AML-193 (cell line): Measurements from ENCODE around the gene ATP10D.
A peak's percentile ranks its signal among the peaks of the same experiment; 100 is the strongest.
"Not testable (repeated sequence)": the region's sequence is repeated elsewhere in the genome, so short reads cannot be mapped to it uniquely, and the experiment has no call there.

Source experiments
- DNase-seq, 2 experiments: peaks; one replicate each; lab custom pipeline; 2025; lab: John Stamatoyannopoulos, UW

ATP10D gene

GRCh38 chr4:47485047-47485692 lies at the start of gene ATP10D:
Gene ATP10D, plus strand, starts transcription at chr4:47485275. Its CDS starts 27,266 bp downstream, at chr4:47512541.
- peak; percentile 84 to 86 for DNase-seq

GRCh38 chr4:47442980-47443379 lies 42.1 kb upstream of the ATP10D start:
- DNase-seq: peak; percentile 72 to 82

- DNase-seq: peak; percentile 64 to 71
These were observed 41.0 kb upstream of the ATP10D start for GRCh38 chr4:47444031-47444430.

DNA sequence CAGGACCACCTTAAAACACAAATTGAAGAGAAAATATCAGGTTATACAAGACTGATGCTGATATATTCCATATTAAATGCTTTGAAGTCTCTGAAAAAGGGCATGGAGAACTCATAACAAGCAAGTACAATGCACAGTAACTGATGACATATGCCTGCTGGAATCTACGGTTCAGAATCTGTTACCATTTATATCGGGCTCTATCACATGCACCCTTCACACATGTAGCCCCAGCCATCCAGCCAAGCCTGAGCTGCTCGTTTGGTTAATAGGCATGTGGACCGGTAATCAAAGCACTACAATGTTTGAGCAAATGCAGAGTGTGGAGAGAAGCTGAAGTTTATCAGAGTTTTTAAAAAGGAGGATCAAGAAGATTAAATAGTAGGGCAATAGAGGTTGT lies 33.4 kb upstream of the ATP10D start:
- no peak for DNase-seq

DNA sequence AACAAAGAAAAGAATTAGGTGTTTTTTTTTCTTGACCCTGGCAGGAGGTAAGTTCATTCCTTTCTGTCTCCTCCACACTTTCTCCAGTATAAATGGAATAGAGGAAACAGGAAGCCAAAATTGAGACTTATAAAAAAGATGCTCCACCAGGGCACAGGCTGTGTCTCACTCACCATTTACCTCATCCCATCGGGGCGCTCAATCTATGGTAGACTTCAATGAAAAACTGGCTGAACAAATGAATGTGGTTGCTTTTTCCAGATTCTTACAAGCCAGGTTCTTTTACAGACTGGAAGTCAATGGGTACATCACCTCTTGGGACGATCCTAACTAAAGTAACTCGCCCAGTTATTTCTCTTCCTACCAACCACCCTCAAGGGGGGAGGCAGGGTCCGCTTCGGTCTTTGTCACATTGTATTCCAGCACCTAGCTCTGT lies 22.3 kb upstream of the ATP10D start:
- DNase-seq: peak in 1 of 2 experiments; percentile 15

DNA sequence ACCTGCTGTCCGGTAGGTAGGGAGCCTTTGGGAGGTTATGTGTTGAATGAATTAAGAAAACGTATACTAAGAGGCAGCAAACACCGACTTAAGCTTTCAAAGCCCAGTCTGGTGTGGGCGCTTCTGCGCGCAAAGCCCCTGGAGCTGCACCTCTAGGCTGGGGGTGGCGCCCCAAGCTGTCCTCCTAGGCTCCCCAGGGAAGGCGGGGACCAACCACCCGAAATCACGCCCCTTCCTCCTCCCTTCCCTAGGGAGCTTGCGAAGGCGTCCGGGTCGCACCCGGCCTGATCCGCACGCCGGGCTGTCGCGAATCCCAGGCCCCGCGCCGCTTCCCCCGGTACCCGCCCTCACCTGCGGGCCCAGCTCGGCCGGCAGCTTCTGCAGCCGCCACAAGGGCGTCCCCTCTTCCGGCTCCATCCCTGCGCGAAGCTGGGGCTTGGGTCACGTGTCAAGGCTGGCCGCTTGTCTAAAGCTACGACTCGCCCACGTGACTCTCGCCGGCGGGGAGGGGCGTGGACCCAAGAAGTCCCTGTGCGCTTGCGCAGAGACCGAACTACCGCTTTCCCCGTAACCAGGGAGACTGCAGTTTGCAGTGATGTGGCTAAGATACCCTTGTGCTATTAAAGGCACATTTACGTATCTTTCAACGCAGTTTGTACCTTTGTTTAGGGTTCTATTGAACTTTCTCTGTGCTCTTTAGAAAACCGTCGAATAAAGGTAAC lies 21.7 kb upstream of the ATP10D start, which contains the start of gene COMMD8:
TSS of gene COMMD8 (minus strand) at position 468 of the 722 bp plus-strand sequence. CDS start at position 417, 51 bp downstream.
- DNase-seq: peak; percentile 90 to 91

GRCh38 chr4:47465004-47465403 lies 20.1 kb upstream of the ATP10D start:
- peak; percentile 58 to 68 for DNase-seq

GRCh38 chr4:47466056-47466785 lies 18.9 kb upstream of the ATP10D start:
- DNase-seq: no peak

DNA sequence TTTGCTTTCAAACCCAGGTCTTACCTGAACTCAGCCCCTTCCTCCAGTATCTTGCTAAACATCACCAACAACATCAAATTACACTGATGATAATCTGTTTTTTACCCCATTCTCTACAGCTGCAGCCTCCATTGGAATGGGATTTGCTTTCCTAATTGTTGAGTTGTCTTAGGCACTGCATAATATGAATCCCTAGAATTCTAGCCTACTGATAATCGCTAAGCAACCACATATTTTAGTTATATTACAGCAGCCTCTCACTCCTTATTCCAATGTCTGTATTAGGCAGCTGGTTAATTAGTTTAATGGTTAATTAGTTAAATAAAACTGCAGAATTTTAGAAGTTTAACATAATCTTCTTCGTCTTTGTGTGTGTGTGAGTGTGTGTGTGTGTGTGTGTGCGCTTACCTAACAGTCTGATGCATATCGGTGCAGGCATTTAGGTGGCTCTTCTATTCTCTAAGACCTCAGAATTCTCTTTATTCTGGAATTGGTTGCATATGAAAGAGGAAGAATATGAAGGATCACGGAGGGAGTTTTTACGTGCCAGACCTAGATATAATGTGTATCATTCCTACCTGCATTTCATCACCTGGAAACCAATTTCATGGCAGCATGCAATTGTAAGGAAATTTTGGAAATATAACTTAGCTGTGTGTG lies 16.2 kb upstream of the ATP10D start:
- no peak for DNase-seq

DNA sequence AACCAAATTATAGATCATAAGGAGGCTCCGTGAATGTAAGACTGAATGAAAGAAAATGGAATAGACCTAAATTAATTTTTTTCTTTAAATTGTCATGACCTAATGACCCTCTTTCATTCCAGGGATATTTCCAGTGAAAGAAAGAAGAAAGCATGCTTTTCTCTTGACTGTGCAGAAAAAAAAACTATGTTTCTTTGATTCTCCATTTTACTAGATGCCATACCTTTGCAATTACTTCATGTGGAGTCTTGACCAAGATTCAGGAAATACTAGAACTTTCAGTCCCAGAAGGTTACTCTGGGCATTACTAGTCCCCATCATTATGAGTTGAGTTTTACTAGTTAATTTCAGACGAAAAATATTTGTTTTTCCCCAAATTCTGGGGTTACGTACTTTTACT lies 15.1 kb upstream of the ATP10D start:
- DNase-seq: no peak

DNA sequence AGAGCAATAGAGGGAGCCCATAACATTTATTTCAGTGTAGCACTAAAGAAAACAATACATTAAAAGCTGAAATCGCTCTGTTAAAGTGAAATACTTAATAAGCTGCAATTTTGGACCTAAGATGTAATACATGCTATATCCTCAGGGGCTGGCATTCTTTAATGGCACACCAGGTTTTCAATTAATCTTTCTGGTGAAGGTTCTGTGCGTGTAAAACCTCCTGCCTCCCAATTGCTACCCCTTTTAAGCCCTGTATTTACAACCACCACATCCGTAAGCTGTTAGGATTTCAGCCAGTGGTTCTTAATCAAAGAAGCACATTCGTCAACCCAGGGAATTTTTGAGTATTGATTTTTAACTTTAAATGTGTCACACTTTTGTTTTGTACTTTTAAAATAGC lies 14.0 kb upstream of the ATP10D start:
- no peak for DNase-seq

DNA sequence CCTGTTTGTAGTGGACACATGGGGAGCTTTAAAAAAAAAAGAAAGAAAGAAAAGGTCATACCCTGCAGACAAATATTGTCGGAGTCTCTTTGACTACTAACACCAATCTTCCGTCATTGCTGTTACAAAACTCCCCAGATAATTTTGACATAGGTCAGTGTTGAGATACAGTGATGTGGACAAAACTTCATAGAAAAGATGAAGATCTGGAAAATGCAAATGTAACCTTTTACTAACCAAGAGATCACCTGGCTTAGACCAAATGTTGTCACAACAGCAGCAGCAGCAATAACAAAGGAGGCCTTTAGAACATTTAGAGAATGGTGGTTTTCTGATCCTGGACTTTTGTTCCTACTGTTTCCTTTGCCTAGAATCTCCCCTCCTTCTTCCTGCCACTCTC lies 13.5 kb upstream of the ATP10D start:
- no peak for DNase-seq

DNA sequence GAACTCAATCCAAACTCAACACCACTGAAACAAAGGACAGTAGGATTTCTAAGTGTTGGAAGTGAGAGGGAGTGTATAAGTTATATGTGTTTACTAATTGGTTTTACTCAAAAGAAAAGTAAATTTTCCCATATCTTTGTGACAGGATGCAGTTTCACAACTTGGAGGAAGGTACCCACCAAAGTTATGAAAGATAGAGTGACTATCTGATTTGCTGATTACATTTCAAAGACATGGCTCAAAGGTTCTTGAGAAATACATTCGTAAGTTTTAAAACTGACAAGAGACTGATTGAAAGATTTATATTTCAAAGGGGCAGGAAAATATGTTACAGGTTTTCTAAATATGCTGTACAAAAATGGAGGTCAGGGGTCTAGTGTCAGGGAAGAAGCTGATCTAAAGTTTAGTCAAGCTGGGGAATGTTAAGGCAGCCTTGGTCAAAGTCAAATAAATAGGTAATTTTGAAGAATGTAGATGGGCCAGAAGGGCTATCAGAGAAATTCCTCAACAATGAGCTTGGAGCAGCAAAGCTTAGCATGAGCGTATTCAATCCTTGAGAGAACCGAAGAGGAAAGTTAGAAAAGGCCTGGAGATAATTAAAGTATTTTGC lies 11.8 kb upstream of the ATP10D start:
- no peak for DNase-seq

- no peak for DNase-seq
These were observed 10.3 kb upstream of the ATP10D start for GRCh38 chr4:47474799-47475198.

DNA sequence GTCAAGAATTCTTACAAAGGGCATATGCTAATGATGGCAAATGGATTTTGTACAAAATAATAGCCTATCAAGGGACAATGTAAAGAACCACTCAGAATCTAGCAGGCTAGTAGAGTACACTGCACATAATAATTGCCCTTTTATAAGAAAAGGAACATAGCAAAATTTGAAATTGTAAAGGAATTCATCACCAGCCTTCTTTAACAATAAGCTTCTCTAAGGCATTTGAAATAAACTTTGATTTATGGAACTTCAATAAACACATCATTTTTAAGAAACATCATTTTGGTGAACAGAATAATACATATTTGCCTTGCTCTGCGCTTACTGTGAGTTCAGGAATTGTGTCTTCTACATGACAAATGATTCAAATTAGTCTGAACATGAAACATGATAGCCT lies 9.7 kb upstream of the ATP10D start:
- DNase-seq: no peak

GRCh38 chr4:47478804-47479203 lies 6.3 kb upstream of the ATP10D start:
- DNase-seq: no peak

DNA sequence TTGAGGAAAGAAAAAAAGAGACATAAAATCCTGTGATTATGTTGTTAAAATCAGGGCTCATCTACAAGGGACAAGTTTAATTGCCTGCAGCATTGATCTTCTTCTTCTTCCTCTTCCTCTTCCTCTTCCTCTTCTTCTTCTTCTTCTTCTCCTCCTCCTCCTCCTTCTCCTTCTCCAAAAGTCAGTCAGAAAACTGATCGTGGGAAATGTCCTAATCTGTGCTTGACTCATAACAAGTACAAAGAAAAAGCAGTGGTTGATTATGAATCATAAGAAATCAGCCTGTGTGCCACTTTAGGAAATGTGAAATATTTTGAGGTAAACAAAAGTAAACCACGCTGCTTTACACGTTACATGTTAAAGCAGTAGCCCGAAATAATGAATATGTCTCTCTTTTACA lies 2.7 kb upstream of the ATP10D start:
- peak in 1 of 2 experiments; percentile 19 for DNase-seq

GRCh38 chr4:47483745-47484144 lies 1.3 kb upstream of the ATP10D start:
- DNase-seq: no peak

- DNase-seq: no peak
These were observed 907 bp upstream of the ATP10D start for GRCh38 chr4:47484168-47484567.

GRCh38 chr4:47485768-47486167 lies 693 bp downstream of the ATP10D start:
- DNase-seq: no peak

GRCh38 chr4:47486231-47486673 lies 1.2 kb downstream of the ATP10D start:
- DNase-seq: peak in 1 of 2 experiments; percentile 28

DNA sequence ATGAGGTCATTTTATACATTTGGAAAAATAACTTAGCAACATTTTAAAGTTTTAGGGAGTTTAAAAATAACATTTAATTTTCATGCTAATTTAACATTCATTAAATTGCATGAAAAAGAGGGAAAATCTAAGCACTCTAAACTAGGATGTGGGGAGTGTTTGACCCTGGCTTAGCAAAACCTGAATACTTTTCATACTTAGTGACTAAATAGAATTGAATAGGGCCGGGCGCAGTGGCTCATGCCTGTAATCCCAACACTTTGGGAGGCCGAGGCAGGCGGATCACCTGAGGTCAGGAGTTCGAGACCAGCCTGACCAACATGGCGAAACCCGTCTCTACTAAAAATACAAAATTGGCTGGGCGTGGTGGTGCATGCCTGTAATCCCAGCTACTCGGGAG lies 1.7 kb downstream of the ATP10D start:
- DNase-seq: not testable (repeated sequence)
